ENCODE measurements around the gene RXRB. TPM values are rescaled to one million over a fixed set of nuclear protein-coding genes. Genes with fewer than 3 reads are reported as not detected.

RXRB gene
- total and polyA plus RNA-seq, 2 of the 13 experiments (the other 11 are each of a cell fraction or from before 2014, with no cell fraction given): 26.7 to 55.7 TPM

- TF ChIP-seq, protein P1, sequence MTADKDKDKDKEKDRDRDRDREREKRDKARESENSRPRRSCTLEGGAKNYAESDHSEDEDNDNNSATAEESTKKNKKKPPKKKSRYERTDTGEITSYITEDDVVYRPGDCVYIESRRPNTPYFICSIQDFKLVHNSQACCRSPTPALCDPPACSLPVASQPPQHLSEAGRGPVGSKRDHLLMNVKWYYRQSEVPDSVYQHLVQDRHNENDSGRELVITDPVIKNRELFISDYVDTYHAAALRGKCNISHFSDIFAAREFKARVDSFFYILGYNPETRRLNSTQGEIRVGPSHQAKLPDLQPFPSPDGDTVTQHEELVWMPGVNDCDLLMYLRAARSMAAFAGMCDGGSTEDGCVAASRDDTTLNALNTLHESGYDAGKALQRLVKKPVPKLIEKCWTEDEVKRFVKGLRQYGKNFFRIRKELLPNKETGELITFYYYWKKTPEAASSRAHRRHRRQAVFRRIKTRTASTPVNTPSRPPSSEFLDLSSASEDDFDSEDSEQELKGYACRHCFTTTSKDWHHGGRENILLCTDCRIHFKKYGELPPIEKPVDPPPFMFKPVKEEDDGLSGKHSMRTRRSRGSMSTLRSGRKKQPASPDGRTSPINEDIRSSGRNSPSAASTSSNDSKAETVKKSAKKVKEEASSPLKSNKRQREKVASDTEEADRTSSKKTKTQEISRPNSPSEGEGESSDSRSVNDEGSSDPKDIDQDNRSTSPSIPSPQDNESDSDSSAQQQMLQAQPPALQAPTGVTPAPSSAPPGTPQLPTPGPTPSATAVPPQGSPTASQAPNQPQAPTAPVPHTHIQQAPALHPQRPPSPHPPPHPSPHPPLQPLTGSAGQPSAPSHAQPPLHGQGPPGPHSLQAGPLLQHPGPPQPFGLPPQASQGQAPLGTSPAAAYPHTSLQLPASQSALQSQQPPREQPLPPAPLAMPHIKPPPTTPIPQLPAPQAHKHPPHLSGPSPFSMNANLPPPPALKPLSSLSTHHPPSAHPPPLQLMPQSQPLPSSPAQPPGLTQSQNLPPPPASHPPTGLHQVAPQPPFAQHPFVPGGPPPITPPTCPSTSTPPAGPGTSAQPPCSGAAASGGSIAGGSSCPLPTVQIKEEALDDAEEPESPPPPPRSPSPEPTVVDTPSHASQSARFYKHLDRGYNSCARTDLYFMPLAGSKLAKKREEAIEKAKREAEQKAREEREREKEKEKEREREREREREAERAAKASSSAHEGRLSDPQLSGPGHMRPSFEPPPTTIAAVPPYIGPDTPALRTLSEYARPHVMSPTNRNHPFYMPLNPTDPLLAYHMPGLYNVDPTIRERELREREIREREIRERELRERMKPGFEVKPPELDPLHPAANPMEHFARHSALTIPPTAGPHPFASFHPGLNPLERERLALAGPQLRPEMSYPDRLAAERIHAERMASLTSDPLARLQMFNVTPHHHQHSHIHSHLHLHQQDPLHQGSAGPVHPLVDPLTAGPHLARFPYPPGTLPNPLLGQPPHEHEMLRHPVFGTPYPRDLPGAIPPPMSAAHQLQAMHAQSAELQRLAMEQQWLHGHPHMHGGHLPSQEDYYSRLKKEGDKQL (CRISPR knock-in tag; IDR thresholded peaks at IDR 0.05; ENCODE audit: low read depth): no peak; the same call in 1 of the 2 replicates
- TF ChIP-seq EEA1 (CRISPR knock-in tag; IDR thresholded peaks at IDR 0.05; ENCODE audit: borderline replicate concordance) (no peak), SIN3B (IDR thresholded peaks at IDR 0.05; ENCODE audit: low read length) (peak; percentile 40; the same call in 1 of the 2 replicates), HES4 (CRISPR knock-in tag; IDR thresholded peaks at IDR 0.05; ENCODE audit: borderline replicate concordance) (peak; percentile 76; the same call in 1 of the 2 replicates), ZNF589 (CRISPR knock-in tag; conservative IDR thresholded peaks at IDR 0.05) (no peak), SPEN (CRISPR knock-in tag; IDR thresholded peaks at IDR 0.05; ENCODE audit: low read depth) (peak; percentile 60; the same call in 1 of the 2 replicates), ZNF264 (CRISPR knock-in tag; IDR thresholded peaks at IDR 0.05) (peak; percentile 71; the same call in 1 of the 2 replicates), ISL2 (CRISPR knock-in tag; IDR thresholded peaks at IDR 0.05) (peak; percentile 67), ZBTB42 (CRISPR knock-in tag; IDR thresholded peaks at IDR 0.05) (no peak), ZNF605 (CRISPR knock-in tag; IDR thresholded peaks at IDR 0.05) (peak; percentile 60; the same call in 1 of the 2 replicates), NFIC (IDR thresholded peaks at IDR 0.05; ENCODE audit: low read length) (no peak), MBNL3 (CRISPR knock-in tag; conservative IDR thresholded peaks at IDR 0.05) (no peak), ZNF781 (CRISPR knock-in tag; IDR thresholded peaks at IDR 0.05; ENCODE audit: borderline replicate concordance, not compliant biosample characterization) (no peak), KLF16 (CRISPR knock-in tag; IDR thresholded peaks at IDR 0.05) (peak in 1 of 2 experiments; percentile 80; a peak in 1 of 4 replicates), CBX1 (IDR thresholded peaks at IDR 0.05; ENCODE audit: low read depth) (no peak), IRF2 (CRISPR knock-in tag; IDR thresholded peaks at IDR 0.05) (peak; percentile 40; the same call in 1 of the 2 replicates), HHEX (CRISPR knock-in tag; IDR thresholded peaks at IDR 0.05) (no peak), GABPA (IDR thresholded peaks at IDR 0.05; ENCODE audit: low read depth, low read length) (no peak), GABPA (CRISPR knock-in tag; IDR thresholded peaks at IDR 0.05; ENCODE audit: low read depth) (no peak), YY1 (IDR thresholded peaks at IDR 0.05; ENCODE audit: insufficient read depth, insufficient replicate concordance, low read depth, low read length) (peak; percentile 90), ZSCAN9 (CRISPR knock-in tag; IDR thresholded peaks at IDR 0.05; ENCODE audit: borderline replicate concordance) (no peak; the same call in 1 of the 2 replicates), PHF21A (CRISPR knock-in tag; IDR thresholded peaks at IDR 0.05) (peak; percentile 37; the same call in 1 of the 2 replicates), POGK (CRISPR knock-in tag; conservative IDR thresholded peaks at IDR 0.05) (no peak; the same call in 1 of the 2 replicates), SRSF9 (IDR thresholded peaks at IDR 0.05; ENCODE audit: borderline replicate concordance, insufficient read depth, low read depth, low read length, poor library complexity, severe bottlenecking) (no peak)
Measured at GRCh38 chr6:33204415-33205190, 4.1 kb upstream of the RXRB start, which contains the start of gene HSD17B8 (continued).
